HG03520 (cell line): ENCODE data around the gene USP54.

Experiments
- ATAC-seq: cut with Tn5 transposase; IDR thresholded peaks from one replicate; pipeline ENCODE4 v1.9.1; 2021; ENCODE audit warnings: mild to moderate bottlenecking, moderate library complexity; ENCODE audit not compliant: unreplicated experiment

Gene USP54

DNA sequence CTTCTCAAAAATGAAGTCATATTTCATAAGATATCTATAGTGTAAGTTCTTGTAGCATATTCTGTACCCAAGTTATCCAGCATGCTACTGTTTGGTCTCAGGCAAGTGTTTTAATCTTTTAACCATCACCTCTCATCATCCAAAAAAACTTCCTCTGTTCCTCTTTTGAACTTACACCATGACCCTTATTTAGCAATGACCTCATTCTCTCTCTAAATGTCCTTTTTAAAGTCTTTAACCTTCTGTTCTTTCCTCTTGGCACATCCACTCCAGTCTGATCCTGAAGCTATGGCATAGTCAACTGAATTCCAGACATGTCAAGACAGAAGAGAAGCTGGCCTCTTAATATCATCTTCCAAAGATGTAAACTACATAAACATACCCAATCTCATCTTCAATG is 121.6 kb downstream of the USP54 start:
- no peak for ATAC-seq

DNA sequence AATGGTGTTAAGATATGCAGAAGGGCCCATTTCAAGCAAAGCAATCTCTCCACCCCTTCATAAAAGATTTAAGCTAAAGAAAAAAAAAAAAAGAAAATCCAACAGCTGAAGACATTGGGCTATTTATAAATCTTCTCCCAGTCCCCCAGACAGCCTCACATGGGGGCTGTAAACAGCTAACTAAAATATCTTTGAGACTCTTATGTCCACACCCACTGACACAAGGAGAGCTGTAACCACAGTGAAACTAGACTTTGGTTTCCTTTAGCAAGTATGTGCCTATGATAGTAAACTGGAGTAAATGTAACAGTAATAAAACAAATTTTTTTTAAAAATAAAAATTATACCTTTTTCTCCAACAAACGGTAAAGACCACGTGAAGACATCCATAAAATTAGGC is 123.9 kb downstream of the USP54 start:
- no peak for ATAC-seq

DNA sequence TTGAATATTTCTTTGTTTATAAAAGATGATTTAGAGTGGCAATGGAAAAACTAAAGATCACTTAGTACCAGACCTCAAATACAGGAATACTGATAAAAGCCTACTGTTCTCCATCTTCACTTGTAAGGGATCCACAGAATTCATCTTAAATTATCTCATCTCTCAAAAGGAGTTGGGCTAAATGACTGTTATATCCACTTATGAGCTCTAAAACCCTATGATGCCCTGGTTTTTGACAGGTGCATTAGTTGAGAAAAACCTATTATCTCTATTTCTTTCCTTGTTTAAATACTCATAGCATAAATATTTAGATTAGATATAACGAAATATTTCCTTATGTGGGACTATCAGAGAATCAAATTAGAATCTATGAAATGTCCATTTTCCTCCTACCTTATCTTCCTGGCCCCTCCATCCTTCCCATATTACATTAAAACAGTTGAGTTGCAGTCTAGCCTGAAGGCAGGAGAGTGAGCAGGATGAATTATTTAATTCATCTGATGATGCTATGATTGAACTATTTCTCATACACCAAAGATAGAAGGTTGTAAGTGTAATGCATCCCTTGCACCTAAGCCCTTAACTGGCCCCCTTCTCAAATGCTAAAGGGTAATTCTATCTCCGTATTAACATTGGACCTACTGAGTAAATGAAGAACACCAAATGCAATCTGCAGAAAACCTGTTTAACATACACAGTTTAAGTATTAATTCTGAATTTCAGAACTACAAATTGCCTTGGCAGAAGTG is 125.0 kb downstream of the USP54 start:
- no peak for ATAC-seq

DNA sequence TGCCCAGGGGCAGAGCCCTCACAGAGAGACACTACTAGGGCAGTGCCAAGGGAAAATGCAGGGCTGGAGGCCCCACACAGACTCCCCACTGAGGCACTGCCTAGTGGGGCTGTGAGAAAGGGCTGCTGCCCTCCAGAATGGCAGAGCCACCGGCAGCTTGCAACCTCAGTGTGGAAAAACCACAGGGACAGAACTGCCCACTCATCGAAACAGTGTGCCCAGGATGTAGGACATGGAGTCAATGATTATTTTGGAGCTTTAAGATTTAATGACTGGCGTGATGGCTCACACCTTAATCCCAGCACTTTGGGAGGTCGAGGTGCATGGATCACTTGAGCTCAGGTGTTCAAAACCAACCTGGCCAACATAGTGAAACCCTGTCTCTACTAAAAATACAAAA is 130.2 kb downstream of the USP54 start:
- no peak for ATAC-seq

DNA sequence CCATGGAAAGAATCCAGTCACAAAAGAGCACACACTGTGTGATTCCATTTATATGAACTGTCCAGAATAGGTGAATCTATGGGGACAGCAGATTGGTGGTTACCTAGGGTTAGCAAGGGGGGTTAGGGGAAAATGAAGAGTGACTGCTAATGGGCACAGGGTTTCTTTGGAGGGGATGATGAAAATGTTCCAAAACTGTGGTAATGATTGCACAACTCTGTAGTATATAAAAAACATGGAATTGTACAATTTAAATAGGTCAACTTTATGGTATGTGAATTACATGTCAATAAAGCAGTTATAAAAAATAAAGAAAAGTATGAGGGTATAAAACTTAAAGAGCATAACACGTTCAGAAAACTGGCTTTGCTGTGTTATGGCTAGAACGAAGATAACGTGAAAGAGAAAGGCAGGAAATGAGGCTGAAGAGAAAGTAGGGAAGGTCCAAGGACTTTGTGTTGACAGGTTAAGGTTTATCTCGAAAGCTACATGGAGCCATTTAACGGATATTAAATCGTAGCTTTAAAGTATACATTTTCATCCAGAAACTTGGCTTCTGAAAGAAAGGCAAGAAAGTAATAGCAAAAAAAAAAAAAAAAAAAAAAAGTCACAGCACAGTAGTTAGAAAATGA is 131.3 kb downstream of the USP54 start:
- no peak for ATAC-seq

DNA sequence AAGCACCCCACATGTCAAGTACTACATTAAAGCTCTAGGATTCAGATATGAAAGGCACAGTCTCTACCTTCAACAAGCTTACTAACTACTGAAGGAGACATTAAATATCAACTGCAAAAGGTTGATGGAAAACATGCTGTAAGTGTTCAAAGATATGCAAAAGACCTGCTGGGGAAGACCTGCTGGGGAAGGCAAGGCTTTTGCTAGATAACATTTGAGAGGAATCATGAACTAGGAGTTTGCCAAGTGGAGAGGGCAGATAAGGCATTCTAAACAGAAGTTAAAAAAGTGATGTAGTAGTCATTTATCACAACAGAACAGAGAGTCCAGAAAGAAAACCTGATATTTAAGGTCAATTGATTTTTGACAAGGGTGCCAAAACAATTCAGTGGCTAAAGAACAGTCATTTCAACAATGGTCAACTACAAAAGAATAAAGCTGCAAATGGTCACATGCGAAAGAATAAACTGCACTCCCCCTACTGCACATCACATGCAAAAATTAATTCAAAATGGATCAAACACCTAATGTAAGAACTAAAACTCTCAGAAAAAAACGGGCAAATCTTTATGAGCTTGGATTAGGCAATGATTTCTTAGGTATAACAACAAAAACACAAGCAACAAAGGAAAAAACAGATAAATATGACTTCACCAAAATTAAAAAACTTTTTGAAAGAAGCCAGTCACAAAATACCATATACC is 134.8 kb downstream of the USP54 start:
- no peak for ATAC-seq

DNA sequence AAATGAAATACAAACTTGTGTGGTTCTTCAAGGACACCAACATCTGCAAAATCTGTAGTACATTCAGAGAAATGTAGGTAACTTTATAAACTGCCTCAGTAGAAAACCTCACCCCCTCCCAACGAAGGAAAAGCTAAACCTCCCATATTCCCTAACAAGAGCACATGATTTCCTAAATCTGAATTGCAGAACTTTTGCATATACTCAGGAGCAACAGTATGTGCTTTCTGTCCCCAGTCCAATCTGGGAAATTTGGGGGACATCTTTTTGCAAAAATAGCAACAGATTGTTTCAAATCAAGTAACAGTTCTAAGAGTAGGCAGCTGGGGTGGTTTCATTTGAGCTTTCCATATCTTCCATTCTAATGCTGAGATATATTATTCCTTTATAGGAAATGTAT is 142.0 kb downstream of the USP54 start:
- ATAC-seq: no peak

DNA sequence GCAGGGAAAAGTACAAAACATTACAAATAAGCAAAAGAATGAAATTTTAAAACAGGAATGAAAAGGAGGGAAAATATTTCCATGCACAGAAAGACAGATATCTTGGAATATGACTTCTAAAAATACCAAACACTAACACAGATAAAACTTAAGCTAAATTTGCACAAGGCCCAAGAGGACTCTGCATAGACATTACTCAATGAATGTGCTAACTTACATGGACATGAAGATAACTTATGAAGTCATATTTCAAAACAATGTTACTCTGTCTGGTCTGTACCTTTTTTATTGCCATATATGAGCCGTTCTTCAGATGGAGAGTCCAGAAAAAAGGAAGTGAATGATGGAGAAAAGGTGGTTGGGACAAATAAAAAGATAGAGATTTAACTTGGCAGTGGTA is 142.8 kb downstream of the USP54 start:
- no peak for ATAC-seq
